AG09309 (cell line): Measurements from ENCODE around the gene RBMS3.
"Not testable (repeated sequence)": the region's sequence is repeated elsewhere in the genome, so short reads cannot be mapped to it uniquely, and the experiment has no call there.

ENCODE experiments used
- DNase-seq: peaks from one replicate; pipeline ENCODE4 v3.0.0-alpha.2; 2010; ENCODE audit warnings: low read depth
- H3K4me3 ChIP-seq: 2 replicates; pipeline ENCODE4 v1.5.1; 2011; ENCODE audit warnings: mild to moderate bottlenecking, low read depth, low read length, moderate library complexity; ENCODE audit not compliant: control insufficient read depth
- TF ChIP-seq, protein P1 (sequence below): IDR thresholded peaks from 2 replicates; pipeline ENCODE4 v1.5.1; 2011; ENCODE audit warnings: mild to moderate bottlenecking, low read depth, low read length, inconsistent platforms; ENCODE audit not compliant: insufficient read depth, control insufficient read depth; ENCODE audit errors: missing control alignments

Gene RBMS3

GRCh38 chr3:29382845-29383244, 102.0 kb downstream of the RBMS3 start:
- TF ChIP-seq, protein P1, sequence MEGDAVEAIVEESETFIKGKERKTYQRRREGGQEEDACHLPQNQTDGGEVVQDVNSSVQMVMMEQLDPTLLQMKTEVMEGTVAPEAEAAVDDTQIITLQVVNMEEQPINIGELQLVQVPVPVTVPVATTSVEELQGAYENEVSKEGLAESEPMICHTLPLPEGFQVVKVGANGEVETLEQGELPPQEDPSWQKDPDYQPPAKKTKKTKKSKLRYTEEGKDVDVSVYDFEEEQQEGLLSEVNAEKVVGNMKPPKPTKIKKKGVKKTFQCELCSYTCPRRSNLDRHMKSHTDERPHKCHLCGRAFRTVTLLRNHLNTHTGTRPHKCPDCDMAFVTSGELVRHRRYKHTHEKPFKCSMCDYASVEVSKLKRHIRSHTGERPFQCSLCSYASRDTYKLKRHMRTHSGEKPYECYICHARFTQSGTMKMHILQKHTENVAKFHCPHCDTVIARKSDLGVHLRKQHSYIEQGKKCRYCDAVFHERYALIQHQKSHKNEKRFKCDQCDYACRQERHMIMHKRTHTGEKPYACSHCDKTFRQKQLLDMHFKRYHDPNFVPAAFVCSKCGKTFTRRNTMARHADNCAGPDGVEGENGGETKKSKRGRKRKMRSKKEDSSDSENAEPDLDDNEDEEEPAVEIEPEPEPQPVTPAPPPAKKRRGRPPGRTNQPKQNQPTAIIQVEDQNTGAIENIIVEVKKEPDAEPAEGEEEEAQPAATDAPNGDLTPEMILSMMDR, result no peak
- no peak overlapping the region for H3K4me3 ChIP-seq
- DNase-seq, result no peak

- DNase-seq, result peak; percentile 85
- H3K4me3 ChIP-seq, result no peak overlapping the region
- TF ChIP-seq, protein P1, result no peak
These were observed 103.8 kb downstream of the RBMS3 start for GRCh38 chr3:29384640-29385039.

GRCh38 chr3:29385046-29385830, 104.4 kb downstream of the RBMS3 start:
- TF ChIP-seq, protein P1, result no peak
- H3K4me3 ChIP-seq, result no peak overlapping the region
- peak; percentile 52 for DNase-seq

DNA sequence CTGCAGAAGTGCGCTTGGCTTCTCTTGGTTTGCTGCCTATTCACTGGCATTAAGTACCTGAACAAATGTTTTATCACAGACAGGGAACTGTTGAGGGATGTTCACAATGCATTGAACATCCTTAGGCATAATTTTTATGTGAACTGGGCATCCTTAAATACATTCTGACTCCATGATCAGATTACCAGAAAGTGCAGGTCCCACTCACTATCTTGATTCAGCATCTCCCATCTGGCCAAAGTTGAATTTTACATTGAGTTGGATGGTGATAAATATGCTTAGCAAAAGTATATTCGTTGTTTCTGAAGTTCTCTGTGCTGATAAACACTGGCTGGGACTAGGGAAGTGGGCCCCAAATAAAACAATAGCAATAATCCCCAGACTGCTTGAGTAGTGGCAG, 108.5 kb downstream of the RBMS3 start:
- DNase-seq, result no peak
- TF ChIP-seq, protein P1, result no peak
- no peak overlapping the region for H3K4me3 ChIP-seq

DNA sequence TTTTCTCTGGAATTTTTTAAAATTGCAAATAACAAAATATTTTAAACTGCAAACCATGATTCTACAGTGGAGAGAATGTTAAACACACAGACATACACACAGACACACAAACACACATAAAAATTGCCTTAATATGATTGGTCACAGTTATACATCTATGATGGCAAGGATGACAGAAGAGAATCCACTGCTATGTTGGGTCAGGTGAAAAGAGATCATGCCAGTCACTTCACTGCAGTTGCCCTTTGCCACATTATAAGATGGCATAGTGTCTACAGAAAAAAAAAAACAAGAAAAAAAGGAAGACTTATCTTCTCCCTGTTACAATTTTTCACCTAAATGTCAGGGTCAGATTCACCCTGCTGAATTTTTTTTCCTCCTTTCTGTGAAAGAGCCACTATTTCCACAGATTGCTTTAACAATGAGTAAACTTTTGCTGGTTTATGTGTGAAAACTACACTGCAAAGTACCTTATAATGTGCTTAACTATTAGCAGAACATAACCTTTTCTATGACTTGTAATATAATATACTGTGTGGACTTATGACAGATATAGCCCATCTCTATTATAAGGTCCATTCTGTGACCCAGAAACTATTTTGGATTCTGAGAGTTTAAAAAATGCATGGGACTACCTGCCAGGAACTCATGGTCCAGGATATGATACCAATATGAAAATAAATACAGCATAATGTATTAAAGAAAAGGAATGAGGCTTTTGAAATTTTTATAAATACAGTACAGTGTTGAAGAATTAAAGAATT, 111.9 kb downstream of the RBMS3 start:
- H3K4me3 ChIP-seq, result no peak overlapping the region
- TF ChIP-seq, protein P1, result no peak
- DNase-seq, result no peak

- not testable (repeated sequence) for H3K4me3 ChIP-seq, DNase-seq
These were observed 113.1 kb downstream of the RBMS3 start for GRCh38 chr3:29393946-29394345.

- TF ChIP-seq, protein P1, result no peak
- no peak for DNase-seq
- no peak overlapping the region for H3K4me3 ChIP-seq
These were observed 116.5 kb downstream of the RBMS3 start for GRCh38 chr3:29397406-29397805.
